Measurements from ENCODE around the gene NUP62. TPM values are rescaled to one million over a fixed set of nuclear protein-coding genes. Genes with fewer than 3 reads are reported as not detected.

The NUP62 gene
- polyA plus RNA-seq, 1 donor (not counting 4 experiments of a cell fraction or from before 2014, with no cell fraction given) = 12.9 TPM

DNA sequence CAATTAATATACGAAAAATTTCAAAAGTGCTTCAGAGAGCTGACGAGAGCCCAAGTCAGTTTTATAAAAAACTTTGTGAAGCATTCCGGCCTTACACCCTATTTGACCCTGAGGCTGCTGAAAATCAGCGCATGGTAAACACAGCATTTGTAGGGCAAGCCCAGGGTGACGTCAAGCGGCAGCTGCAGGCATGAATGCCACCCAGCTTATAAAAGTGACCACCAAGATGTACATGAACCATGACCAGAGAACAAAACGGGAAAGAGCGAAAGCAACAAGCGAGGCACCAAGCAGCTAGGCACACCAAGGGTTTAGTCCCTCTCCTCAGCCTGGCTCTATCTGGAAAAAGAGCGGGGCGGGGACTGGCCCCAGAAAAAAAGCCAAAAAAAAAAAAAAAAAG is 25.6 kb upstream of the NUP62 start:
- TF ChIP-seq EZH2 (IDR thresholded peaks at IDR 0.05; ENCODE audit: low read length) (no peak), CTCF (optimal IDR thresholded peaks at IDR 0.05 in 1 of 3, IDR thresholded peaks at IDR 0.05 in 1 of 3, conservative IDR thresholded peaks at IDR 0.05 in 1 of 3; ENCODE audit: extremely low read depth in 1 of 3, insufficient read depth in 2 of 3, low read length in 3 of 3) (no peak)
- no peak for DNase-seq (ENCODE audit: low read depth, low spot score)
- Histone ChIP-seq H3K4me3 (ENCODE audit: control insufficient read depth in 2 of 3, extremely low read depth in 1 of 3, insufficient read depth in 2 of 3, low read depth in 1 of 3, low read length in 3 of 3) (no peak overlapping the region), H3K79me2 (ENCODE audit: control insufficient read depth, insufficient read depth, low read length) (no peaks in the 10 kb centered on the region), H3K4me2 (ENCODE audit: control insufficient read depth, extremely low read depth, insufficient read depth, low read depth, low read length) (no peak overlapping the region), H4K20me1 (ENCODE audit: control insufficient read depth, extremely low read depth, insufficient read depth, low read length) (no peaks in the 10 kb centered on the region), H3K27me3 (ENCODE audit: control insufficient read depth, extremely low read depth, insufficient read depth, low read length) (peaks cover 9% of the 10 kb centered on the region), H2AFZ (ENCODE audit: control insufficient read depth, low read length) (no peak overlapping the region), H3K9me3 (ENCODE audit: control insufficient read depth, low read depth, low read length) (no peaks in the 10 kb centered on the region), H3K36me3 (ENCODE audit: control insufficient read depth in 2 of 2, extremely low read depth in 1 of 2, insufficient read depth in 2 of 2, low read length in 2 of 2) (no peaks in the 10 kb centered on the region), H3K4me1 (ENCODE audit: control insufficient read depth, extremely low read depth, insufficient read depth, low read length) (no peaks in the 10 kb centered on the region), H3K27ac (ENCODE audit: control insufficient read depth, insufficient read depth, low read length) (no peak overlapping the region), H3K9me1 (ENCODE audit: control insufficient read depth, extremely low read depth, insufficient read depth, low read length) (no peaks in the 10 kb centered on the region), H3K9ac (ENCODE audit: control insufficient read depth, extremely low read depth, insufficient read depth, low read length) (no peak overlapping the region)
- no peak for FAIRE-seq
- dilution Hi-C loops (cut with MboI; ENCODE audit: extremely low pct_ligation_motif_present, low sequenced_read_pairs) = no loop called here

DNA sequence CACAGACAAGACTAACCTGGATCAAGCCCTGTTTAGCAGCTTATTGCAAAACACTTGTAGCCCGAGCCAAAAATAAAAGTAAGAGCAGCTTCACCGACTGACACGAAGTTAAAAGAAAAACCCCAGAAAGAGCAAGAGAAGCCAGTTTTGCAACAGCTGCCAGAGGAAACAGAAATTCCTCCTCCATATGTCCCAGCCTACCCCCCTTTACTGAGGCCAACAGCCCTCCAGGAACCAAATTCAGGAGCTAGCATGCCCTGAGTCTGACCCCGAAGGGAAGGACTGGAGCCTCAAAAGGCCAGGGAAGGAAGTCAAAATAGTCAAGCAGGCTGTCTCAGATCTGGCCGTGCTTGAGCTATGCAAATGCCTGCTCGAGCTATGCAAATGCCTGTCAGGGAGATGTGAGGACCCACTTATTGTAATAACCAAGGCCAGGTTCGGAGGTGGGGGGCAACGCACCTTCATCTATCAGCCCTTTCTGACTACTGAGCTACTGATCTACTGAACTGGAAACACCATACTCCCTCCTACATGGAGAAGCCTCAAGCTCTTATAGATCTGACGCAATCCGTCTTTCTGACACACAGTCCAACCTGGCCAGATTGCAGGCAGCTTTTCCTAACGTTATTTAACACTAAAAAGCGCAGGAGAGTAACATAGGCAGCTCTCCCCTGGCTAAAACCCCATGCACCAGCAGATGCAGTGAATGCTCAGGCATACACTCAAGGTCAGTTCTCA is 25.0 kb upstream of the NUP62 start:
- no peaks in the 10 kb centered on the region for H3K9me3 ChIP-seq (ENCODE audit: control insufficient read depth, low read depth, low read length)
- no peak overlapping the region for H3K27ac ChIP-seq (ENCODE audit: control insufficient read depth, insufficient read depth, low read length)
- H2AFZ ChIP-seq (ENCODE audit: control insufficient read depth, low read length) = no peak overlapping the region
- peak overlapping the region; percentile 12 for H3K4me2 ChIP-seq (ENCODE audit: control insufficient read depth, extremely low read depth, insufficient read depth, low read depth, low read length)
- FAIRE-seq (no peak), DNase-seq (ENCODE audit: low read depth, low spot score) (no peak)
- no peaks in the 10 kb centered on the region for H3K79me2 ChIP-seq (ENCODE audit: control insufficient read depth, insufficient read depth, low read length)
- dilution Hi-C loops (cut with MboI; ENCODE audit: extremely low pct_ligation_motif_present, low sequenced_read_pairs) = no loop called here
- H3K36me3 ChIP-seq (ENCODE audit: control insufficient read depth in 2 of 2, extremely low read depth in 1 of 2, insufficient read depth in 2 of 2, low read length in 2 of 2) = no peaks in the 10 kb centered on the region
- peaks cover 9% of the 10 kb centered on the region for H3K27me3 ChIP-seq (ENCODE audit: control insufficient read depth, extremely low read depth, insufficient read depth, low read length)
- H3K9ac ChIP-seq (ENCODE audit: control insufficient read depth, extremely low read depth, insufficient read depth, low read length) = no peak overlapping the region
- no peak overlapping the region for H3K4me3 ChIP-seq (ENCODE audit: control insufficient read depth in 2 of 3, extremely low read depth in 1 of 3, insufficient read depth in 2 of 3, low read depth in 1 of 3, low read length in 3 of 3)
- TF ChIP-seq EZH2 (IDR thresholded peaks at IDR 0.05; ENCODE audit: low read length) (no peak), CTCF (optimal IDR thresholded peaks at IDR 0.05 in 1 of 3, IDR thresholded peaks at IDR 0.05 in 1 of 3, conservative IDR thresholded peaks at IDR 0.05 in 1 of 3; ENCODE audit: extremely low read depth in 1 of 3, insufficient read depth in 2 of 3, low read length in 3 of 3) (no peak)
- H3K9me1 ChIP-seq (ENCODE audit: control insufficient read depth, extremely low read depth, insufficient read depth, low read length) = no peaks in the 10 kb centered on the region
- H4K20me1 ChIP-seq (ENCODE audit: control insufficient read depth, extremely low read depth, insufficient read depth, low read length) = no peaks in the 10 kb centered on the region
- H3K4me1 ChIP-seq (ENCODE audit: control insufficient read depth, extremely low read depth, insufficient read depth, low read length) = no peaks in the 10 kb centered on the region

Measured in keratinocyte (primary cell).